Panc1 (cell line): Measurements from ENCODE around the gene EID2B.

Source experiments
- POLR2AphosphoS5 ChIP-seq: IDR thresholded peaks from 2 replicates; pipeline ENCODE4 v1.6.1; 2012; ENCODE audit warnings: mild to moderate bottlenecking, low read depth, low read length, moderate library complexity
- TF ChIP-seq, protein P1 (sequence below): fragments of 450-650 bp; IDR thresholded peaks from 2 replicates; pipeline ENCODE4 v1.5.1; 2017; ENCODE audit warnings: mild to moderate bottlenecking
- TF ChIP-seq, protein P2 (sequence below), 2 experiments: IDR thresholded peaks; 2 replicates each; pipeline ENCODE4 v1.6.1; 2011 to 2012; ENCODE audit warnings: low read depth in 2 of 2, control low read depth in 1 of 2, low read length in 1 of 2, mild to moderate bottlenecking in 1 of 2, moderate library complexity in 1 of 2; ENCODE audit not compliant: insufficient read depth in 1 of 2

DNA sequence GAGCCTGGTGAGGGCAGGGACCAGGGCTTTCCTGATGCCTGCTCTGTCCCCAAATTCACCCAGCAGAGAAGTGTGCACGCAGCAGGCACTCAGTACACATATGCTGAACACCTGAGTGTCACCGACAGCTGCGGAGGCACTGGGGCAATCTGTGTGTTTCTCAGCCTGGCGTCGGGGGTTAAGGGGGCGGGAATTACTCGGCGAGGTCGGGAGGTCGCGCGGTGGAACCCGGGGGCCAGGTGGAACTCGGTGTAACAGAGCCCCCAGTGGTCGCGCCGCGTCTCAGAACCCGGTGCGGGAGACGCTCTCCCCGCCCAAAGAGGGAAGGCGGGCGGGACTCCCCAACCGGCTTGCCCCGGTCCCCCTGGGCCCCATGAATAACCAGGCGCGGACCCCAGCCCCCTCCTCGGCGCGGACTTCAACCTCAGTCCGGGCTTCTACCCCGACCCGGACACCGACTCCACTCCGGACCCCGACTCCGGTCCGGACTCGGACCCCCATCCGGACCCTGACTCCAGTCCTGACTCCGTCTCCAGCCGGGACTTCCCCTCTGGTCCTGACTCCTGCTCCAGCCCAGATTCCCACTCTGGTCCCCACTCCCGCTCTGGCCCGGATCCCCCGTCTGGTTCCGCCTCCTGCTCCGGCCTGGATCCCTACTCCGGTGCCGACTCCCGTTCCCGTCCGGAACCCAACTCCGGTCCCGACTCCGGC lies 17.7 kb downstream of the EID2B start, which contains the start of gene SELENOV:
- TF ChIP-seq, protein P1, sequence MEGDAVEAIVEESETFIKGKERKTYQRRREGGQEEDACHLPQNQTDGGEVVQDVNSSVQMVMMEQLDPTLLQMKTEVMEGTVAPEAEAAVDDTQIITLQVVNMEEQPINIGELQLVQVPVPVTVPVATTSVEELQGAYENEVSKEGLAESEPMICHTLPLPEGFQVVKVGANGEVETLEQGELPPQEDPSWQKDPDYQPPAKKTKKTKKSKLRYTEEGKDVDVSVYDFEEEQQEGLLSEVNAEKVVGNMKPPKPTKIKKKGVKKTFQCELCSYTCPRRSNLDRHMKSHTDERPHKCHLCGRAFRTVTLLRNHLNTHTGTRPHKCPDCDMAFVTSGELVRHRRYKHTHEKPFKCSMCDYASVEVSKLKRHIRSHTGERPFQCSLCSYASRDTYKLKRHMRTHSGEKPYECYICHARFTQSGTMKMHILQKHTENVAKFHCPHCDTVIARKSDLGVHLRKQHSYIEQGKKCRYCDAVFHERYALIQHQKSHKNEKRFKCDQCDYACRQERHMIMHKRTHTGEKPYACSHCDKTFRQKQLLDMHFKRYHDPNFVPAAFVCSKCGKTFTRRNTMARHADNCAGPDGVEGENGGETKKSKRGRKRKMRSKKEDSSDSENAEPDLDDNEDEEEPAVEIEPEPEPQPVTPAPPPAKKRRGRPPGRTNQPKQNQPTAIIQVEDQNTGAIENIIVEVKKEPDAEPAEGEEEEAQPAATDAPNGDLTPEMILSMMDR, result no peak
- TF ChIP-seq POLR2AphosphoS5, result no peak
- TF ChIP-seq, protein P2, sequence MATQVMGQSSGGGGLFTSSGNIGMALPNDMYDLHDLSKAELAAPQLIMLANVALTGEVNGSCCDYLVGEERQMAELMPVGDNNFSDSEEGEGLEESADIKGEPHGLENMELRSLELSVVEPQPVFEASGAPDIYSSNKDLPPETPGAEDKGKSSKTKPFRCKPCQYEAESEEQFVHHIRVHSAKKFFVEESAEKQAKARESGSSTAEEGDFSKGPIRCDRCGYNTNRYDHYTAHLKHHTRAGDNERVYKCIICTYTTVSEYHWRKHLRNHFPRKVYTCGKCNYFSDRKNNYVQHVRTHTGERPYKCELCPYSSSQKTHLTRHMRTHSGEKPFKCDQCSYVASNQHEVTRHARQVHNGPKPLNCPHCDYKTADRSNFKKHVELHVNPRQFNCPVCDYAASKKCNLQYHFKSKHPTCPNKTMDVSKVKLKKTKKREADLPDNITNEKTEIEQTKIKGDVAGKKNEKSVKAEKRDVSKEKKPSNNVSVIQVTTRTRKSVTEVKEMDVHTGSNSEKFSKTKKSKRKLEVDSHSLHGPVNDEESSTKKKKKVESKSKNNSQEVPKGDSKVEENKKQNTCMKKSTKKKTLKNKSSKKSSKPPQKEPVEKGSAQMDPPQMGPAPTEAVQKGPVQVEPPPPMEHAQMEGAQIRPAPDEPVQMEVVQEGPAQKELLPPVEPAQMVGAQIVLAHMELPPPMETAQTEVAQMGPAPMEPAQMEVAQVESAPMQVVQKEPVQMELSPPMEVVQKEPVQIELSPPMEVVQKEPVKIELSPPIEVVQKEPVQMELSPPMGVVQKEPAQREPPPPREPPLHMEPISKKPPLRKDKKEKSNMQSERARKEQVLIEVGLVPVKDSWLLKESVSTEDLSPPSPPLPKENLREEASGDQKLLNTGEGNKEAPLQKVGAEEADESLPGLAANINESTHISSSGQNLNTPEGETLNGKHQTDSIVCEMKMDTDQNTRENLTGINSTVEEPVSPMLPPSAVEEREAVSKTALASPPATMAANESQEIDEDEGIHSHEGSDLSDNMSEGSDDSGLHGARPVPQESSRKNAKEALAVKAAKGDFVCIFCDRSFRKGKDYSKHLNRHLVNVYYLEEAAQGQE (IDR thresholded peaks at IDR 0.05; ENCODE audit: insufficient read depth in 1 of 2, low read depth in 2 of 2, low read length in 1 of 2), result no peak
